Fibroblast of peridontal ligament (primary cell): ENCODE results near the gene ABCC4.

Experiments
- DNase-seq: peaks from one replicate; pipeline ENCODE4 v3.0.0-alpha.2; 2010; ENCODE audit errors: extremely low read depth

ABCC4 gene

GRCh38 chr13:95160112-95160906 is 140.9 kb downstream of the ABCC4 start:
- DNase-seq: peak; percentile 80

DNA sequence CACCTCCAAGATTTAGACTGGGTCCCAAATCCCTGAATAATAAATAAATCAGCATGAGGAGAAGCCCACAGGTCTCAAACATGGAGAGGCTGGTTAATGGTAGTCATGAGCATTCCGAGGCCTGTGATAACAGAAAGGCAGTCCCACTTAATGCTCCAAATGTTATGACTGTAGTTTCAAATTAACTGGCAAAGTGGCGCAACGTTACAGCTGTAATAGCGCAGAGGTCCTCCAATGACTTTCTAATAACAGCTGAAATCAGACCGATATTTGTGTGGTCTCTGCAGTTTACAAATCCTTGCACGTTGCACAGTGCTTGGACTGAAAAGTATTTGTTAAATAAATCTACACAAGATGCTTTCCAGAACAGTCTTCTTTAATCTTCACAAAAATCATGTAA is 141.8 kb downstream of the ABCC4 start:
- no peak for DNase-seq

DNA sequence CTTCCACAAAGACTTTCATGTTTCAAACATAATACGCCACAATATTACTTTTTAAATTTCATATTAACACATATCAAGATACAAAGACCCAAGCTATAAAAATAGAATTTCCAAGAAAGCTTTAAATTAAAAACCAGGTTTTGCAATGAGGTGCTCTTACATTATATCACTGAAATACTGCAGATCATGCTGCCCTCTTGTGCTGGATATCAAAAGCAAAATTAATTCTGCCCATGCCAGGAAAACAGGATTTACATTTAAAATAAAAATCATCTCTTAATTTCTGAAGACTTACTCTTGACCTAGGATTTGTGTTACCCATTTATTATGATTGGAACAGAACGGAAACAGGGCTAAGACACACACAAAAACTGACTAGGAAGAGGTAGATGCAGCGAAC is 145.0 kb downstream of the ABCC4 start:
- DNase-seq: peak; percentile 50

- DNase-seq: no peak
These were observed 145.7 kb downstream of the ABCC4 start for GRCh38 chr13:95155504-95155903.

DNA sequence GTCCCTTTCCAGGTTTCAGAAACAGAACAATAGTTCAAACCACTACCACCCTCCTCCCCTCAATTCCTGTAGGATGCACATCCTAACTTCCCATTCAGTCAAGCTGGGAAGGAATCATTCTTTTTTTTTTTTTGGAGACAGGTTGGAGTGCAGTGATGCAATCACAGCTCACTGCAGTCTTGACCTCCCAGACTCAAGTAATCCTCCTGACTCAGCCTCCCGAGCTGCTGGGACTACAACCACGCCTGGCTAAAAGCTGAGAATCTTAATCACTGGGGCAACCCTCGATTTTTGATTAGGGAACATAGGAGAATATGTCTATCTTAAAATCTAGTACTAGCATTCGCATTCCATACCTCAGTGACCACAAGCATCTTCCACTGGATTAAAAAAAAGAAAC is 146.2 kb downstream of the ABCC4 start:
- no peak for DNase-seq

GRCh38 chr13:95154413-95154886 is 146.8 kb downstream of the ABCC4 start:
- no peak for DNase-seq

DNA sequence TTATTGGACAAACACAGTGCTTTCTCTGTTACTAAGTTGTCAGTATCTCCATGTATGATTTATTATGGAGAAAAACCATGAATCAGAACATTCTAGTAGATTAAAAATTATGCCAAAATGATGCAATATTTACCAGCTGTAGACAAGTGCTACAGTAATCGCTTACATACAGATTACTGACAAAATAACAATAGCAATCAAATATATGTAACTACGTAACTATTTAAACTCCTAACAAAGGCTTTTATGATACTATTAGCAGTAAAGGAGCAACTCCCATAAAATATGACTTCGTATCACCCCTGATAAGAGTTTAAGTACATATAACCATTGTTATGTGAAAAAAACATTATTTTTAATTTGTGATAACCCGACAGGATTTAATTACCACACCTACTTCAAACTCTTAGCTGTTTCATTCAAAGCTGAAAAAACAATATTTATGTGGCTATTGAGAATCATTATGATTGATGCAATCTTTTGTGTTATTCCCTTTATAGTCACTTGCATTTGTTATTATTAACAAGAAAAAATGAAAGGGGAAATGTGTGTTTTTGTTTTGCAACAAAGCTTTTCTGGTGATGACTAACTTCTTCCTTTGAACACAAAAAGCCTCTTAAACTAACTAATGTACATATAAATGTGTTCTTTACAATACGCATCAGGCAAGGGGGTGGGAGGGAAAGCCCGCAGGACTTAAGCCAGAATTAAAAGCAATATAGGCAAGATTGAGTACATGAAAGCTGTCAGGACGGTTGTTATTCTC is 147.4 kb downstream of the ABCC4 start:
- DNase-seq: no peak

DNA sequence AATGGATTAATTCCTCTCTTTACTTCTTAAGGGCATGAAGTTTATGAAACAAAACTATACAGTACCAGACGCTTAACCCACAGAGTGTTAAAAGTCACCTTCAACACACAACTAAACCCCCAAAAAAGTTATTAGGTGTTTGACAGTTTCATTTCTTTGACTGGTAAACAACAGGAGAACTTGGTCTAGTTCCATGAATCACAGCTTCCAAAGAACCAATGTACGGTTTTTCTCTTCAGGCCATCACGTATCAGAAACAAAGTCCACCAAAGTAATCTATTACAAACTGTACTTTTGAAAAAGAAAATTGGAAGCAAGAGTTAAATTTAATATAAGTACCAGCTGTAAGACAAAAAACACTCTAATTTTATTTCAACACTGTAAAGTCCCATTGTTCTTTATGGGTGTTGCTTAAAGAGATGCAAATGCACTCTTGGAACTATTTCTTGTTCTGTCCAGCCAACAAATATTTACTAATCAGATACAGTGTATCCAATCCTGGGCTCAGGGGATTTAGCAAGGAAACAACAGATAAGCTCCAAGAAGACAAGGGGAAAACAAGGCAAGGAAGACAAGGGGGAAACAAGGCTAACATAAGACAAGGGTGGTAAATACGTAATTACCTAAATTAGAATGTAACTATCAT is 149.2 kb downstream of the ABCC4 start:
- DNase-seq: no peak

DNA sequence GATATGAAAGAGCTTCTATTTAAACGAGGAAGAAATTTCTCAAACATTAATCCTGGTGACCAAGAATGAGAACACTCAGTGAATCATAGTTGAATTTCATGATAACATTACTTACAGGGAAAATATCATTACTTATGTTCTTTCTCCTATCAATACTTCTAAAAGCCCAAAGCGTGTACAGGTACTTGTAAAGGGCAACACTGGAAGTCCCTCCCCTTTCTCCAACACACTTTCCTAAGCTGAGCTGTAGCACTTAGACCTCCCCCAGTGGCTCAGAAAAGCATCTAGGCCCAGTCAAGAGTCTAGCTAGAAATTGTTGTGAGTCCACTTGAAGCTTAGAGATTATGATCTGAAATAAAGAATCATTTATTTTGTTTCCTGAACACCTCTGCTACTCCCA is 150.7 kb downstream of the ABCC4 start:
- no peak for DNase-seq

- DNase-seq: no peak
These were observed 154.8 kb downstream of the ABCC4 start for GRCh38 chr13:95146486-95146885.

DNA sequence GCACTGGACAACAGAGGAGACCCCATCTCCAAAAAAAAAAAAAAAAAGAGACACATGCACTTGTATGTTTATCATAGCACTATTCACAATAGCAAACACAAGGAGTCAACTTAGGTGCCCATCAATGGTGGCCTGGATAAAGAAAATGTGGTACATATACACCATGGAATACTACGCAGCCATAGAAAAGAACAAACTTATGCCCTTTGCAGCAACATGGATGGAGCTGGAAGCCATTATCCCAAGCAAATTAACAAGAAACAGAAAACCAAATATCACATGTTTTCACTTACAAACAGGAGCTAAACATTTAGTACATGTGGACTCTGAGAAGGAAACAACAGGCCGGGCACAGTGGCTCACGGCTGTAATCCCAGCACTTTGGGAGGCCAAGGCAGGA is 155.7 kb downstream of the ABCC4 start:
- no peak for DNase-seq

GRCh38 chr13:95140502-95140901 is 160.7 kb downstream of the ABCC4 start:
- DNase-seq: no peak

DNA sequence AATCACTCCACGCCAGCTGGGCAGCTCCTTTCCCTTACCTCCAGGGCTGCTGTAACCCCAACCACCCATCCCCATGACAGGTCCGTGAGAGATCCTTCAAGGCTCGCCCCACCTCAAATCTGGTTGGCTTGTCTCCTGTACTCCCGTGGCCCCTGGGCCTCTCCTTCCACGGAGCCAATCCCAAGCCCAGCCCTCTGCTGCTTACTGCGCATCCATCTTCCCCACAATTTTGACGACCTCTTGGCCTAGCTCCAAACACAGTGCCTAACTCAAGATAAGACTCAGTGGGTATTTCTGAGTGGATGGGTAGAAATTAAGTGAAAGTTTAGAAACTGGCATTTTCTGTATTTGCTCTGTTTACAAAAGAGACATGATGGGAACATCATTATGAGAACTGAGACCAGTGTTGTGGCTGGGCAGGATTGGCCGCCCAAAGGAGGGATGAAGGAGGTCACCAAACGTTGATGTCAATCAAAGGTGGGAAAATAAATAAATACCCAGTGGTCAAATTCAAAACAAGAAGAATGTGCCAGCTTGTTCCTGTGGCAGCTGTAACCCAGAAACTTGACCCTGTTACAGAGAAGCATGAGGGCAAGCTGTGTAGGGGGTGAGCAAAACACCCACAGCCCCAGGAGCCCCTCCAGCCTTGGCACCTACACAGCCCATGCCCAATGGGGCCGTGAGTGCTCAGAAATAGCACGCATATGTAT is 162.2 kb downstream of the ABCC4 start:
- no peak for DNase-seq

DNA sequence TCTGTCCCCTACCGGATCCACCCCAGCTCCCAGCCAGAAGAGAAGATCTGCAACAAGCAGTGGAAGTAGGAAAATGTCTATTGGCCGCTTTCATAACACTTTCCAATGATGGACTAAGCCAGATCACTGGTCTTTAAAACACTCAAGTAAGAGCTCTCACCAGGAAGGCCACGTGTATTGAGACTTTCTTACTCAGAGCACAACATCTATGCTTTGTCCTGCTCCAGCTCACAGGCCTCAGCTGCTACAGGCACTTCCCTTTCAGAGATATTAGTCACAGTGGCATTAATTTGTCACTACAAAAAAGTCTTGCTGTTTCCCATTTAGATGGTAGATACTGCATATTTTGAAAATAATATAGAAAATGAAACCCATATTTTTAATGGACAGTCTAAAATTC is 164.2 kb downstream of the ABCC4 start:
- DNase-seq: no peak

GRCh38 chr13:95136638-95137037 is 164.6 kb downstream of the ABCC4 start:
- no peak for DNase-seq

- no peak for DNase-seq
These were observed 167.8 kb downstream of the ABCC4 start for GRCh38 chr13:95133498-95133897.

GRCh38 chr13:95129004-95129403 is 172.2 kb downstream of the ABCC4 start:
- no peak for DNase-seq

DNA sequence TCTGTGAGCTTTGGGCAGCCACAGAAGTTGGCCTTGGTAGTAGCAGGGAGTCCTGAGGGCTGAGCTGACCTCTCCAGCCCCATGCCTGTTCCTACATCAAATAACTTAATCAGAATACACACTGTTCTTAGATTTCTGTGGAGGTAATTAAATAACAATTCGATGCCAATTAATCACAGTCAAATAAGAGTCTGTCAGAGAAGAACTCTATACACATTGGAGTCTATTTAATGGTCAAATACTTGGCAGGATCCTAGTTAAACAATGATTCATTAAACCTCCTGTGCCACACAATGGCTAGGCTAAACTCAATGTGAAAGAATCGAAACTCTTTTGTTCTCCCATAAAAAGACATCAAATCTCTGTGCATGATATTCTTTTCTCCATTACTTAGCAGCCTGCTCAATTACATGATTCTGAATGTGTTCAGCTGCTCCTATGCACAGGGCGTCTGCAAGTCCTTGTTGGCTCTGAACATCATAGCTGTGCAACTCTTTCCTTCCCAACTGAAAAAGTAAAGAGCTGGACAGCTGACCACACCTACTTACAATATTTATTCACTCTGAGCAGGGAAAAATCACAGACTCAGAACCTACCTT is 173.1 kb downstream of the ABCC4 start:
- no peak for DNase-seq

DNA sequence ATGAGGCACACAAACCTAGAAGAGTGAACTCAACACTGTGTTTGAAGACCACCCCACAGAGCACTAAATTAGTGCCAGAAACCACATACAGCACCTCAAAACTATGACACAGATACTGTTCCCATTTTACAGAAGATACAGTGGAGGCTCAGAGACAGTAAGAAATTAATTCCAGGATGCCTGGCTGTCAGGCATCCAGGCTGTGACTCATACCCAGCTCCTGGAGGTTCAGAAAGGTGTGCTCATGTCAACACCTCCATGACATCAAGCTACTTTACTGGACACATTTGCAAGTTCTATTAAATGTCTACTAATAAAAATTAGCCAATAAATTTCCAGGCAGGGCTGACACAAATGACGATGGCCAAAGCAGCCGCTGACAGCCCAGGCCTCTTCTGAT is 176.3 kb downstream of the ABCC4 start:
- no peak for DNase-seq

DNA sequence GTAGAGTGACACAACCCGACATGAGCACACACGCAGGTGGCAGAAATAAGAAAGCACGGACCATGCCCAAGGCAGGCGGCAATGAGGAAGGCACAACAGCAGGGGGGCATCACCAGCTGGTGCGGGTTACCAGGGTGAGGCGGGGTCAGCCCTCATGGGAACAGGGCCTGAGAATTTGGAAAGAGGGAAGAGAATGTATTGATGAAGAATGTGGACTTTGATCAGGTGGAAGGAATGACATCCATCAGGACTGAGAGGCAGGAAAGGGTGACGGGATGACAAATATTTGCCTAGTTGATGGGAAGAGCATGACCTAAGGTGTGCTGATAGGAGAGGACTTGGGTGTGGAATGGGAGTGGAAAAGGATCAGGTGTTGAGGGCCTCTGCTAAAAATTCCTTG is 177.5 kb downstream of the ABCC4 start:
- no peak for DNase-seq

- DNase-seq: no peak
These were observed 179.2 kb downstream of the ABCC4 start for GRCh38 chr13:95122063-95122462.

GRCh38 chr13:95121516-95121915 is 179.7 kb downstream of the ABCC4 start:
- no peak for DNase-seq
